Right atrium auricular region (tissue), 2 donors: Measurements from ENCODE around the gene SLC7A9. TPM values are rescaled to one million over a fixed set of nuclear protein-coding genes. Genes with fewer than 3 reads are reported as not detected.
"Not testable (repeated sequence)": the region's sequence is repeated elsewhere in the genome, so short reads cannot be mapped to it uniquely, and the experiment has no call there.

ENCODE experiments used
- DNase-seq: peaks from one replicate; pipeline ENCODE4 v3.0.0-alpha.2; 2019; ENCODE audit warnings: low spot score
- H3K27ac ChIP-seq, 2 donors: fragments of 200-600 bp; sonication (generic); 1 replicate in 1 of 2; 2 replicates in 1 of 2; pipeline ENCODE4 v1.5.1; 2016 to 2019
- H3K27me3 ChIP-seq, 2 donors: fragments of 200-600 bp; sonication (generic); one replicate each; pipeline versions ENCODE4 v1.5.1 to v1.6.0; 2017 to 2019
- H3K36me3 ChIP-seq: fragments of 200-600 bp; sonication (generic); one replicate; pipeline ENCODE4 v1.5.1; 2016
- H3K4me1 ChIP-seq, 2 donors: fragments of 200-600 bp; sonication (generic); one replicate each; pipeline versions ENCODE4 v1.5.1 to v1.6.0; 2017 to 2019
- H3K4me3 ChIP-seq, 2 donors: fragments of 200-600 bp; sonication (generic); 1 replicate in 1 of 2; 2 replicates in 1 of 2; pipeline ENCODE4 v1.5.1; 2017 to 2019; ENCODE audit warnings: mild to moderate bottlenecking in 1 of 2, moderate library complexity in 1 of 2
- H3K9me3 ChIP-seq, 2 donors: fragments of 200-600 bp; sonication (generic); one replicate each; pipeline ENCODE4 v1.5.1; 2019
- total RNA-seq, 2 donors: library from RNA; depleted of rRNA; stranded (reverse); fragments of >200 nt; gene quantifications; one replicate each; pipeline ENCODE4 v1.1.0, GENCODE V29; 2016
- TF ChIP-seq, protein P1 (sequence below), 2 donors: fragments of 200-600 bp; sonication (generic); IDR thresholded peaks; one replicate each; pipeline ENCODE4 v1.5.1; 2019; ENCODE audit warnings: antibody characterized with exemption in 2 of 2

Gene SLC7A9
- total RNA-seq, 2 donors from 2014 or later: not detected

DNA sequence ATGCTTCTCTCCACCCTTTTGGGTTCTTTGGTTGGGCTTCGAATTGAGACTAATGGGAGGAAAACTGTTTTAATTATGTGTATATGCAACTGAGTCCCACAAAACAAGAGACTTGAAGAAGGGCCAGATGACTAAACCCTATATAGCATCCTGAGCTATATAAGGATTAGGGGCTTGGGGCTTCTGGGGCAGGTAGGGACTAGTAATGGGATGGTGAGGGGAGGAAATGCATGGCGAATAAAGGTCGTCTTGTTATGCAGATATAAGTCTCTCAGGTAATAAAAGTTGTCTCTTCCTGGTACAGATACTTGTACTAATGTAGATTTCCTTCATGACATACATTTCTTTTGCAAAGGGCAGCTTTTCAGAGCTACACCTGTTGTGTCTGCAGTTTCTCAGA lies 2.8 kb upstream of the SLC7A9 start:
- Histone ChIP-seq H3K27me3 (no peaks in the 10 kb centered on the region), H3K9me3 (no peaks in the 10 kb centered on the region), H3K36me3 (no peaks in the 10 kb centered on the region), H3K27ac (no peak overlapping the region), H3K4me3 (no peak overlapping the region), H3K4me1 (no peaks in the 10 kb centered on the region)
- DNase-seq: no peak
- TF ChIP-seq, protein P1, sequence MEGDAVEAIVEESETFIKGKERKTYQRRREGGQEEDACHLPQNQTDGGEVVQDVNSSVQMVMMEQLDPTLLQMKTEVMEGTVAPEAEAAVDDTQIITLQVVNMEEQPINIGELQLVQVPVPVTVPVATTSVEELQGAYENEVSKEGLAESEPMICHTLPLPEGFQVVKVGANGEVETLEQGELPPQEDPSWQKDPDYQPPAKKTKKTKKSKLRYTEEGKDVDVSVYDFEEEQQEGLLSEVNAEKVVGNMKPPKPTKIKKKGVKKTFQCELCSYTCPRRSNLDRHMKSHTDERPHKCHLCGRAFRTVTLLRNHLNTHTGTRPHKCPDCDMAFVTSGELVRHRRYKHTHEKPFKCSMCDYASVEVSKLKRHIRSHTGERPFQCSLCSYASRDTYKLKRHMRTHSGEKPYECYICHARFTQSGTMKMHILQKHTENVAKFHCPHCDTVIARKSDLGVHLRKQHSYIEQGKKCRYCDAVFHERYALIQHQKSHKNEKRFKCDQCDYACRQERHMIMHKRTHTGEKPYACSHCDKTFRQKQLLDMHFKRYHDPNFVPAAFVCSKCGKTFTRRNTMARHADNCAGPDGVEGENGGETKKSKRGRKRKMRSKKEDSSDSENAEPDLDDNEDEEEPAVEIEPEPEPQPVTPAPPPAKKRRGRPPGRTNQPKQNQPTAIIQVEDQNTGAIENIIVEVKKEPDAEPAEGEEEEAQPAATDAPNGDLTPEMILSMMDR (IDR thresholded peaks at IDR 0.05): no peak

DNA sequence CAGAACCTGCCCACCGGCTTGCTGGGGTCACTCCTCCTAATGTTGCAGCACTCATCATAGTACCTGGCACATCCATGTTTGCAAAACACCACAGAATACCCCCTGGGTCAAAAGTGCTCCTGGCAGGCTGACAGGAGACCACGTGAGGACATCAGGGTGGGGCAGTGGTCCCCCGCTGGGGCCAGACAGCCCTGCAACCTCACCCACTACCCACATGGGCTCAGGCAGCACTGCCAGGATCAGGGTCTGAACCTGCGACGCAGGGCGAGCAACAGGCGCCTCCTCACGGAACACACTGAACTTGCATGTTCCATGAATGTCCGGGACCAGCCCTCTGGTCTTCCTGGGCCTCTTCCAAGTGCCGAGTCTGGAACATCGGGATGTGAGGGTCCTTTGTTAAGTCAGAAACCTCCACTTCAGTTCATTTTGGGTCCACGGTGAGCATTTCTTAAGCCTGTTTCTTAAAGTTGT lies 1.4 kb upstream of the SLC7A9 start:
- Histone ChIP-seq H3K27me3 (no peaks in the 10 kb centered on the region), H3K4me3 (no peak overlapping the region), H3K9me3 (no peaks in the 10 kb centered on the region), H3K4me1 (no peaks in the 10 kb centered on the region), H3K27ac (no peak overlapping the region), H3K36me3 (no peaks in the 10 kb centered on the region)
- TF ChIP-seq, protein P1 (IDR thresholded peaks at IDR 0.05): no peak
- DNase-seq: no peak

DNA sequence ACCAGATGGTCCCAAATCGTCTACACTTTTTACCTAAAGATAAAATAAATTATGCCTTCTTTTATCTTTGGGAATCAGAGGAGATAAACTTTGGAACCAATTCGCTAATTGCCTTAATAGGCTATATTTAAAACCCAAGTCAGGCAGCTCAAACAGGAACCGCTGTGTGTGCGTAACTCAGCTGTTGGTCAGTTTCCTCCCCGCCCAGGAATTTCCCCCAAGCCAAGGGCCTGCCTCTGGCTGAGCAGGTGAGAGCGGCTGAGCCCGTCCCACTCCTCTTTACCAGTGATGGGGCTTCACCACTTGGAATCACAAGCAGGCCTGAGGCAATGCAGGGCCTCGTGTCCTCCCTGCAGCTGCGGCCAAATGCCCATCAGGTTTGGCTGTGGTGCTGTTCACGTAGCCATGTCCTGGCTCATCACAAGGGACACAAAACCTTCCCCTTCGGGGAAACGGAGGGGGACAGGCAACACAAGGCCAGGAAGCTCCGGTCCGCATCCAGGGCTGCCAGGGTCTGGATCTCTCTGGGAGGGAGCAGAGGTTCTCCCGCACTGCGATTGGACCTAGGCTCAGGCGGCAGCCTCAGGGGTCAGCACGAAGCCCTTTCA lies 503 bp upstream of the SLC7A9 start:
- TF ChIP-seq, protein P1 (IDR thresholded peaks at IDR 0.05): no peak
- Histone ChIP-seq H3K4me1 (no peaks in the 10 kb centered on the region), H3K4me3 (no peak overlapping the region), H3K27ac (no peak overlapping the region), H3K27me3 (no peaks in the 10 kb centered on the region), H3K36me3 (no peaks in the 10 kb centered on the region), H3K9me3 (no peaks in the 10 kb centered on the region)
- no peak for DNase-seq

DNA sequence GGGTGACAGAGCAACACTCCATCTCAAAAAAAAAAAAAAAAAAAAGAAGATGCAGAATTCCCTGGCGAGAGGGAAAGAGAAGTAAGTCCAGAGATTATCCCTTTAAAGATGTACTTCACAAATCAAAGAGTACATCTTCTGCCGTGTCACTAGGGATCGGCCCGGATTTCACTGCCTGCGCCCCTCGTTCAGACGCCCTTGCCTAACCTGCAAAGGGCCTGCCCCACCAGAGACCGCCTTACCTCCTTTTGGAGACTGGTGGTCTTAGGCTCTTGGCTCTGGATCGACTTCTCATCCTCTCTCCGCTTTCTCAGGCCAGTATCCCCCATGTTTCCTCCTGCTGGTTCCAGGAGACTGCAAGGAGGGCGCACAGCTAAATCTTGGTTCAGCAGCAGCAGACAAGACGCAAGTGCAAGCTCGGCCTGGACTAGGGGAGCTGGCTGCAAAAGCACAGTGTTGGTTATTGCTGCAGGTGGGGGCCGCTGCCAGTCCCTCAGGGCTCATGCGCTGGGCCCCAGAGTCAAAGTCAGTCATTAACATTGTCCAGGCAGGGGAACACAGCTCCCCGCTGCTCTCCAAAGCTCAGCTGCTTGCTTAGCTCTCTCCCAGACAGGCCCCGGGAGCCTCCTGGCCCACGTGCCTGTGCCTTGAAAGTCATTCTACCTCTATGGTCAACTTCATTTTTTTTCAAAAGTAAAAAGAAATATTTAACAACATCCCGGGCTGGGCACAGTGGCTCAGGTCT lies 1.2 kb downstream of the SLC7A9 start:
- H3K27ac ChIP-seq: no peak overlapping the region
- H3K9me3 ChIP-seq: no peaks in the 10 kb centered on the region
- no peak overlapping the region for H3K4me3 ChIP-seq
- TF ChIP-seq, protein P1 (IDR thresholded peaks at IDR 0.05): no peak
- H3K36me3 ChIP-seq: no peaks in the 10 kb centered on the region
- no peak for DNase-seq
- H3K27me3 ChIP-seq: no peaks in the 10 kb centered on the region
- H3K4me1 ChIP-seq: no peaks in the 10 kb centered on the region

DNA sequence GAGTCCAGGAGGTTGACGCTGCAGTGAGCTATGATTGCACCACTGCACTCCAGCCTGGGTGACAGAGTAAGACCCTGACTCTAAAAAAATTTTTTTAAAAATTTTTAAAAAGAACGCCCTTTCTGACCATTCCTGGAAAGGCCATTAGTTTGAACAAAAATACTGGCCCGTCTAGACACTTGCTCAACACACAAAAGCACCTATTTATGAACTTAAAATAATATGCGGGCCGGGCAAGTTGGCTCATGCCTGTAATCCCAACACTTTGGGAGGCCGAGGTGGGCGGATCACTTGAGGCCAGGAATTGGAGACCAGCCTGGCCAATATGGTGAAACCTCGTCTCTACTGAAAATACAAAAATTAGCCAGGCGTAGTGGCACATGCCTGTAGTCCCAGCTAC lies 2.1 kb downstream of the SLC7A9 start:
- not testable (repeated sequence) for H3K36me3 ChIP-seq, DNase-seq, H3K27me3 ChIP-seq, H3K4me3 ChIP-seq, H3K27ac ChIP-seq, H3K4me1 ChIP-seq, H3K9me3 ChIP-seq

DNA sequence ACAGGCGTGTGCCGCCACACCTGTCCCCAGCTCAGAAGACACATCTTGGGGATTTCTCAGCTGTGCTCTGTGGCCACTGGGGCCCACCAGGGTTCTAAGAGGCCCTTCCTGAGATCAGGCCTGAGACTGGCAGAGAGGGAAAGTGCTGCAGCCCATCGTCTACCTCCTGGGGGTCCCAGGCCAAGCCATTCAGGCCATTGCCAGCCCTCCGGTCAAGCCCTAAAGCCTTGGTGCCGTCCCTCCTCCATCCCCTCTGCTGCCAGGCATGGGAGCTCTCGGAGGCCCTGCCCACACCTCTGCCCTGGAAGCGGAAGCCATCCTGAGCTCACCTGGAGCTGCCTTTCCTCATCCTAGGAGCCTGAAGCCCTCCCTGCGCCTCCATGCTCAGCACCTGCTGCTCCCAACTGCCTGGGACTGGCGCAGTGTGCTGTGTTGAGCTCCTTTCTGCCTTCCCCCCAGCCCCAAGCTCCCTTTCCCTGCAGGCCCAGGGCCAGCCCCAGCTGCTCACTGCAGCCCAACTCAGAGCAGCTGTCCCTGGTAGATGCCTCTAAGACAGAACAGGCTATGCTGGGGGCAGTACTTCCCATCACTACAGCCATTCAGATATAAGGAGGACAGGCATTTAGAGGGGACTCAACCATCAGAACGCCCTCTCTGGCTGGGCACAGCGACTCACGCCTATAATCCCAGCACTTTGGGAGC lies 2.9 kb downstream of the SLC7A9 start:
- TF ChIP-seq, protein P1 (IDR thresholded peaks at IDR 0.05): no peak
- Histone ChIP-seq H3K27ac (no peak overlapping the region), H3K27me3 (no peaks in the 10 kb centered on the region), H3K36me3 (no peaks in the 10 kb centered on the region), H3K4me3 (no peak overlapping the region), H3K4me1 (no peaks in the 10 kb centered on the region), H3K9me3 (no peaks in the 10 kb centered on the region)
- no peak for DNase-seq
